COR-L47 (cell line): ENCODE data around the gene KRTAP10-6.
"Not testable (repeated sequence)": the region's sequence is repeated elsewhere in the genome, so short reads cannot be mapped to it uniquely, and the experiment has no call there.

Experiments used
- DNase-seq: peaks from one replicate; lab custom pipeline; 2025; lab: John Stamatoyannopoulos, UW

Gene KRTAP10-6, protein sequence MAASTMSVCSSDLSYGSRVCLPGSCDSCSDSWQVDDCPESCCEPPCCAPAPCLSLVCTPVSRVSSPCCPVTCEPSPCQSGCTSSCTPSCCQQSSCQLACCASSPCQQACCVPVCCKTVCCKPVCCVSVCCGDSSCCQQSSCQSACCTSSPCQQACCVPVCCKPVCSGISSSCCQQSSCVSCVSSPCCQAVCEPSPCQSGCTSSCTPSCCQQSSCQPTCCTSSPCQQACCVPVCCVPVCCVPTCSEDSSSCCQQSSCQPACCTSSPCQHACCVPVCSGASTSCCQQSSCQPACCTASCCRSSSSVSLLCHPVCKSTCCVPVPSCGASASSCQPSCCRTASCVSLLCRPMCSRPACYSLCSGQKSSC

DNA sequence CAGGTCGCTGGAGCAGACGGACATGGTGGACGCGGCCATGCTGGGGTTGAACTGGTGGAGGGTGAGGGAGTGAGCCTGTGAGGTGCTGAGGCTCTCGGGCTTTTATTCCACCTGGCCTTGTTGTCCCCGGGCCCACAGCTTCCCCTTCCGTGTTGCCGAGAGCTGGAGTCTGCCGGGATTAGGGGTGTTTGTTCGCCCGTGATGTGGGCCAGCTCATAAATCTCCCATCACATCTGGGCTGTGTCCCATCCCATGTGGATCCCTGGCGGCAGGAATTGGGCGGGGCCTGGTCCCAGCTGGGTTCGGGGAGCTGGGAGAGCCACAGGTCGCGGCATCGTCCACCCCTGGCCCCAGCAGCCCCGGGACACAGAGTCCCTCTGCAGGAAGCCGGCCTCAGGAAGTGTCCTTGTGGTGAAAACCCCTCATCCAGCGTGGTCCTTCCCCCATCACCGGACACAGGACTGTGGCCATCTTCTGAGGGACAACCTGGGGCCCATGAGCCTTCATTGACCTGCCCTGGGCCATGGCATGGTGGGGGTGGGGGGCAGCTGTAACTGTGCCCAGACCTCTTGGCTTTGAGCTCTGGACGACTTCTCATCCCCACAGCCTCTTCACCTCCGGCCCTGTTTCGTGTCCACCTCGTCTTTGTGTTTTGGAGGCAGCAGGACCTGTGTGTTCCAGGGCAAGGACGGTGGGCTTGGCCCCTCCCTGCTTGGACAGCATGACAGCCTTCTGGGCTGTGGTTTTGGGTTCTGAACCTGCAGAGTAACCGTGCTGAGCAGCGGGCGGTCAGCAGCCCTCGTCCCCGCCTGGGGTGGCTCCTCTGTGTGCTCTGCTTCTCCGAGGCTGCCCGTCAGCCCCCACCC lies at the start of gene KRTAP10-6:
TSS of gene KRTAP10-6 (minus strand) at position 60 of the 866 bp plus-strand sequence. CDS start at position 39, 21 bp downstream.
- DNase-seq, result no peak

DNA sequence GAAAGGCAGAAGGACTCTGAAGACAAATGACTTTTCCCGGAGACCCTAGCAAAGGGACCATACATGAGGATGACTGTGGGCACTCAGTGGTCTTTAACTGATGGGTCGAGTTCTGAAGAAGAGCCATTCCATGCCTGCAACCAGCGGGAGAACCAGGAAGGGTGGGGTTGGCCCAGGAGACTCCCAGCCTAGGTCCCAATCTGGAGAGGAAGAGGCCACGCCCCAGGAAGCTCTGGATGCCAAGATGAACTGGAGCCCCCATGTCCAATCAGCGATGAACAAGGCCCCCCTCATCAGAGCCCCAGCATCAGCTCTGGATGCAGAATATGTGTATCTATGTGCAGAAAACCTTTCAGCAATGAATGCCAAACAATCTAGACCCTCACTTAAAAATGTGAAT lies 48.5 kb upstream of the KRTAP10-6 start:
- no peak for DNase-seq

DNA sequence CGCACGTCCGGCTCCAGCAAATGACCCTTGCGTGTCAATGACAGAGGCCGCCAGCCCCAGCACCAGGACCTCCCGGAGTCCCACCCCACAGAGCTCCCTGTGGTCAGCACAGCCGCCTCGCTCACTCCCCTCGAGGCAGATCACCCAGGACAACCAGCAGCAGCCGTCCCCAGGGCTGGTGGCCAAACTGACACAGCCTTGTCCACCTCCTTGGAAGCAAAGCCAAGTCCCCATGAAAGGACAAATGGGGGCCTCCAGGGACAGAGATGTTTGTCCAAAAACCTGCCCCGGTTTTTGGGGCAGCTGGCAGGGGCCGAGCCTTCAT lies 47.0 kb upstream of the KRTAP10-6 start:
- DNase-seq, result no peak

DNA sequence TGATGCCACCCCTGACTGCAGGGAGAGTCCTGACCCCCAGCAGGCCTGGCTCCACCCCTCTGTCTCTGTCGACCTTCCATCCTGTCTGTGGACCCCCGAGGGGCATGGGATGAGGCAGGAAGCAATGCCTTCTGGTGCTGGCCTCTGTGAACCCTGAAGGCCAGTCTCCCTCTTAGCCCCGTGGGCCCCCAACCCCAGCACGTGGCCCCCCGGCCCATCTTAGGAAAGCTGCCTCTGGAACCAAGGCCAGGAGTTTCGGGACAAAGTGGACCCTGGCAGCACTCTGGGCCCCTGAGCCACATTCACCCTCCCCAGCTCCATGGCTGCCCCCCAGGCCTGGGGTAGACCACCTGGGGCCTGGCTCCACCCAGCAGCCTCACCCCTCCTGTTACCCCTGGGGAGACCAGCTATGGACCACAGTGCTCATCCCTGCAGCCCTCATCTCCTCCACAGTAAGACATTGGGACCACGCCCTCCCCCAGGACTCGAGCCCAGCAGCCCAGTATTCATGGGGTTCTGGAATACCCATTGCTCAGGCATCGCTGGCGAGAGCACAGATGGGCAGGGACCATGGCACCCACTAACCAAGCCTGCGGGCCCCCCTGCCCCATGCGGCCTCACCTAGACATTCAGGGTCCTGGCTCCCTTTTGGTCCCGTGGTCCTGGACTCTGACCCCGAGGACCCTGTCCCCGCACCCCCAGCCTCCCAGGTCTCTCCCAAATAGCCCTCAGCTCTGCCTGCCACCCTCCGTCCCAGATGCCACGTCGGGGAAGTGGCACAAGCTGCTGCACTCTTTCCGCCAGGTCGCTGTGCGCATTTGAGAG lies 46.4 kb upstream of the KRTAP10-6 start:
- not testable (repeated sequence) for DNase-seq

DNA sequence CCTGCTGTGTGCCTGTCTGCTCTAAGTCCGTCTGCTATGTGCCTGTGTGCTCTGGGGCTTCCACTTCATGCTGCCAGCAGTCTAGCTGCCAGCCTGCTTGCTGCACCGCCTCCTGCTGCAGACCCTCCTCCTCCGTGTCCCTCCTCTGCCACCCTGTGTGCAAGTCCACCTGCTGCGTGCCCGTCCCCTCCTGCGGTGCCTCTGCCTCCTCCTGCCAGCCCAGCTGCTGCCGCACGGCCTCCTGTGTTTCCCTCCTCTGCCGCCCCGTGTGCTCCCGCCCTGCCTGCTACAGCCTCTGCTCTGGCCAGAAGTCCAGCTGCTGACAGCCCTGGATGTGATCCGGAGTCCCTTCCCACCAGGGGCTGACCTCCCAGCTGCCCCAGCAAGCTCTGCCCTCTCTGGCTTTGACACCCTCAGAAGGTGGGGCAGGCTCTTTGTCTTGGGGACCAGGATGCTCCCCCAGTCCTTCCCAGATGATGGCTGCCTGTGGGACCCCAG lies 45.6 kb upstream of the KRTAP10-6 start:
- DNase-seq, result peak; percentile 62

DNA sequence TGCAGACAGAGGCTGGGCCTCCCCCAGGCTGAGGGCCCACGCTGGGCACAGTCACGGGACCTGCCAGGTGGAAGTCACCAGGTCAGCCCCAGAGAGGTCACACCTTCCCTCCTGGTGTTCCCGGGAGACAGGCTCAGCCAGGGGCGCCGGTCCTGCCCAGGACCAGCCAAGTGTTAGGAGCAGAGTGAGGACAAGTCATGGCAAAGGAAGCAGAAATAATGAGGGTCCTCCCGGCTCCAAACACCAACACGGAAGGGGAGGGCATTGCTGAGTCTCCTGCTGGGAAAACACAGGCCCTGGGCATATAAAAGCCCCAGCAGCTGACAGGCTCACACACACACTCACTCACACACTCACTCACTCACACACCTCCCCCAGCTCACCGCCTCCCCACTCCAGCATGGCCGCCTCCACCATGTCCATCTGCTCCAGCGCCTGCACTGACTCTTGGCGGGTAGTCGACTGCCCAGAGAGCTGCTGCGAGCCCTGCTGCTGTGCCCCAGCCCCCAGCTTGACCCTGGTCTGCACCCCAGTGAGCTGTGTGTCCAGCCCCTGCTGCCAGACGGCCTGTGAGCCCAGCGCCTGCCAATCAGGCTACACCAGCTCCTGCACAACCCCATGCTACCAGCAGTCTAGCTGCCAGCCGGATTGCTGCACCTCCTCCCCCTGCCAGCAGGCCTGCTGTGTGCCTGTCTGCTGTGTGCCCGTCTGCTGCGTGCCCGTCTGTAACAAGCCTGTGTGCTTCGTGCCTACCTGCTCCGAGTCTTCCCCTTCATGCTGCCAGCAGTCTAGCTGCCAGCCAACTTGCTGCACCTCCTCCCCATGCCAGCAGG lies 44.9 kb upstream of the KRTAP10-6 start, which contains the start of gene KRTAP10-10:
TSS of gene KRTAP10-10 (plus strand) at position 339 of the 833 bp plus-strand sequence. CDS start at position 401, 62 bp downstream.
- peak; percentile 89 for DNase-seq

DNA sequence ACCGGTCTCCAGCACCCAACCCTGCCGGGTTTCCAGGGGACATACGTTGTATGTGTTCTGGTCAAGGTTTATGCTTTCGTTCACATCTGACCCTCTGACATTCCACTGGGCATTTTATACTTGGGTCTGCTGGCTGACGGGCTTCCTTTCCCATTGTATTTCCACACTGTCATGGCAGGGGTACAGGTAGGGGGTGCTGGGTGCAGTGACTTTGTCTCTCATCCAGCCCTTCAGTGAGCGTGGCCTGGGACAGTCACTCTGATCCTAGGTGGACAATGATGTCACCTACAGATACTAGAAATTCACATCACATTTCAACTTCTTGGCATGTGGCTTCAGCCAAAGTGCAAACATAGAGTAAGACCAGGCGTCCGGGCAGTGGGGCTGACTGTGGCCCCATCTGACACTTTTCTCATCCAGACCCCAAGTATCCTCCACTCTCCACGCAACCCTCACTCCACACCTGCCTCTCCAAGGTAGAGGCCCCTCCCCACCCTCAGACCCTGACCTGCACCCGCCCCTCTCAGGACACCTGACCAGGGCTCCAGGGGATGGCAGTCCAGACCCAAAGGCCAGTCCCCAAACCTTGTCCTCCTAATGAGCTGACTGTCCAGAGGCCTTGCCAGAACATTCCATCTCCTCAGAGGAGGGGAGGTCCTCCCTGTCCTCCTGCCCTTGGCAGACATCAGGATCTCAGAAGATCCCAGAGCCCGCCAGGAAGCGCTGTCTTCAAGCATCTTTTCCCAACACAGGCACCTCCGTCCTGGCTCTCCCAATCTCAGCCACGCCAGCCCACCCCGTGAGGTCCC lies 44.1 kb upstream of the KRTAP10-6 start:
- no peak for DNase-seq

DNA sequence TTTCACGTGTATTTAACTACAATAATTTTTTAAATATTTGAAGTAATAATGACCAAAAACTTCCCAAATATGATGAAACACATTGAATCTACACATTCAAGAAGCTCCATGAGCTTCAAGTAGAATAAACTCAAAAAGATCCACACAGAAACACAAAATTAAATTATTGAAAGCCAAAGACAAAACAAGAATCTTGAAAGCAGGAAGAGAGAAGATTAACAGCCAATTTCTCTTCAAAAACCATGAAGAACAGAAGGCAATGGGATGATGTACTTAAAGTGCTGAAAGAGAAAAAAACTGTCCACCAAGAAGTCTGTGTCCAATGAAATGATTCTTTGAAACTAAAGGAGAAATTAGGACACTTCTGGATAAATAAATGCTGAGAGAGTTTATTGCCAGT lies 39.8 kb upstream of the KRTAP10-6 start:
- no peak for DNase-seq

DNA sequence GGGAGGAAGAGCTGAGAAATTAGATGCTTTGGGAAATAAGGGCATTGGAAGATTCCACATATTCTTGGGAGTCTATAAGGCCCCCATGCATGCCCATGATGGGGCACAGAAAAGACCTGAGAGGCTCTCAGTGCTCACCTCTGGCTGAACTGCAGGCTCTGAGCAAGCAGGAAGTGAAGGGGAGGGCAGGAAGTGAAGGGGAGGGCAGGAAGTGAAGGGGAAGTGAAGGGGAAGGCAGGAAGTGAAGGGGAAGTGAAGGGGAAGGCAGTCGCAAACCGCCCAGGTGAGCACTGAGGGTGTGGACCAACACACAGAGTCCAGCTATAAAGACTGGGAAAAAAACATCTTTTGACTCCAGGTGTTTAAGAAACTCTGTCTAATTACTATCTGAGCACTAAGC lies 38.1 kb upstream of the KRTAP10-6 start:
- no peak for DNase-seq

DNA sequence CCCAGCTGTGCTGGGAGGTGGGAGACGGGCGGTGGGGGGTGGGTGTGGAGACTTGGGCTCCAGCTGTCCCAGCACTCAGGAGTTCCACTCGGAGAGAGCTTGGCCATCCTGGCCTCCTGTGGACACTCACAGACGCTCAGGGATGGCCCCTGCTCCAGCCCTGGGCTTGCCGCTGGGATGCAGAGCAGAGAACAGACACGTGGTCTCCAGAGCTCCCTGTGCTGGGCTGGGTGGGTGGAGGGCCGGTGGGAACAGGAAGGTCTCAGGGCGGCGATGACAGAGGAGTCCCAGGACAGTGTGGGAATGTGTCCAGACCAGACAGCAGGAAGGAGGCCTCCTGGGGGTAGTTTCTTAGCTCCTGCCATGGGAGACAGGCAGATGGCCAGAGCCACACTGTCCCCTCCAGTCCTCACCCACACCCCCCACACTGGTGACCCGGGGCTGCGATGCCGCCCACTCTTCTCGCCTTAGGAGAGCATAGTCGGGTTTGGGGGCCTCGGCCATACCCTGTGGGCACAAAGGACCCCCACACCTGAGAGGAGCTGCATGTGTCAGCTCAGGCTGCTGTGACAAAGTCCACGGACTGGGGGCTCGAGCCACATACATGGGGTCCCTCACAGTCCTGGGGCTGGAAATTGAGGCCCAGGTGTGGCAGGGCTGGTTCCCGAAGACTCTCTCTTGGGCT lies 36.5 kb upstream of the KRTAP10-6 start:
- DNase-seq, result no peak

DNA sequence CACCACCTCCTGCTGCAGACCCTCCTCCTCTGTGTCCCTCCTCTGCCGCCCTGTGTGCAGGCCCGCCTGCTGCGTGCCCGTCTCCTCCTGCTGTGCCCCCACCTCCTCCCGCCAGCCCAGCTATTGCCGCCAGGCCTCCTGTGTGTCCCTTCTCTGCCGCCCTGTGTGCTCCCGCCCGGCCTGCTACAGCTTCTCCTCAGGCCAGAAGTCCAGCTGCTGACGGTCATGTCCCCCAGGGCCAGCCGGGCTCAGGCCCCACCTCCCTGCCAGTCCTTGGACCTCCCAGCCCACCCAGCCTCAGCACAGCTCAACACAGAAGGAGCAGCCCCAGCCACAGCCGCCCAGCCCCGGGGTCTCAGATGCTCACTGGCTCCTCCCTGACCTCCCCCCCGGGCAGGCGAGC lies 35.5 kb upstream of the KRTAP10-6 start:
- not testable (repeated sequence) for DNase-seq

DNA sequence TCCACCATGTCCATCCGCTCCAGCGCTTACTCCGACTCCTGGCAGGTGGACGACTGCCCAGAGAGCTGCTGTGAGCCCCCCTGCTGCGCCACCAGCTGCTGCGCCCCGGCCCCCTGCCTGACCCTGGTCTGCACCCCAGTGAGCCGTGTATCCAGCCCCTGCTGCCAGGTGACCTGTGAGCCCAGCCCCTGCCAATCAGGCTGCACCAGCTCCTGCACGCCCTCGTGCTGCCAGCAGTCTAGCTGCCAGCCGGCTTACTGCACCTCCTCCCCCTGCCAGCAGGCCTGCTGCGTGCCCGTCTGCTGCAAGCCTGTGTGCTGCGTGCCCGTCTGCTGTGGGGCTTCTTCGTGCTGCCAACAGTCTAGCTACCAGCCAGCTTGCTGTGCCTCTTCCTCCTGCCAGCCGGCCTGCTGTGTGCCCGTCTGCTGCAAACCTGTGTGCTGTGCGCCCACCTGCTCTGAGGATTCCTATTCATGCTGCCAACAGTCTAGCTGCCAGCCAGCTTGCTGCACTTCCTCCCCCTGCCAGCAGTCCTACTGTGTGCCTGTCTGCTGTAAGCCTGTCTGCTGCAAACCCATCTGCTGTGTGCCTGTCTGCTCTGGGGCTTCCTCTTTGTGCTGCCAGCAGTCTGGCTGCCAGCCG lies 35.0 kb upstream of the KRTAP10-6 start:
- not testable (repeated sequence) for DNase-seq

DNA sequence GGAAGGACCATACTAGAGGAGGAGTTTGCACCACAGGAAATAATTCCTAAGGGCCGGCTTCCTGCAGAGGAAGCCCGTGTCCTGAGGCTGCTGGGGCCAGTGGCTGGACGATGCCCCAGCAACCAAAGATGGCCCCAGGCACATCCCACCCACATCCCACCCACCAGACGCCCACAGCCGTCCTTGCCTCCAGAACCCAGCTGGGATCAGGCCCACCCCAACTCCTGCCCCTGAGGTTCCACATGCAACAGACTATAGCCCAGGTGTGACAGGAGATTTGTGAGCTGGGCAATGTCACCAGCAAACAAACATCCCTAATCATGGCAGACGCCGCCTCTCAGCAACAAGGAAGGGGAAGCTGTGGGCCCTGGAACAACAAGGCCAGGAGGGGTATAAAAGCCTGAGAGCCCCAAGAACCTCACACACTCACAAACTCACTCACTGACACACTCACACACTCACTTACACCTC lies 34.4 kb upstream of the KRTAP10-6 start, which contains the start of gene KRTAP10-9:
TSS of gene KRTAP10-9 (plus strand) at position 421 of the 471 bp plus-strand sequence. CDS start 79 bp downstream, outside the sequence.
- no peak for DNase-seq

DNA sequence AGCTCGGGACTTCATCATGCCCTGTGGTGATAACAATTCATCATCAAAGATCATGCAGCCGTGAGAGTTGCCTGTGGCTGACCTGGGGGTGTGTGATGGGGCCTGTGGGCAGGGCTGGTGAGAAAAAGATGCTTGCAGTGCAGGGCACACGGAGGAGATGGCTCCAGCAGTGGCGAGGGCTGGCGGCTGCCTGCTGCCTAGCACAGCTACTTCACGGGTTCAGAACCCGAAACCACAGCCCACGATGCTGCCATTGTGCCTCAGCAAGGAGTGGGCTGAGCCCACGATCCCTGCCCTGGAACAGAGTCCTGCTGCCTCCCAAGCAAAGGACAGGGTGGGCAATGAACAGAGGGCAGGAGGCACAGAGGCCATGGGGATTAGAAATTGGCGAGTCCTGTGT lies 34.0 kb upstream of the KRTAP10-6 start:
- no peak for DNase-seq

DNA sequence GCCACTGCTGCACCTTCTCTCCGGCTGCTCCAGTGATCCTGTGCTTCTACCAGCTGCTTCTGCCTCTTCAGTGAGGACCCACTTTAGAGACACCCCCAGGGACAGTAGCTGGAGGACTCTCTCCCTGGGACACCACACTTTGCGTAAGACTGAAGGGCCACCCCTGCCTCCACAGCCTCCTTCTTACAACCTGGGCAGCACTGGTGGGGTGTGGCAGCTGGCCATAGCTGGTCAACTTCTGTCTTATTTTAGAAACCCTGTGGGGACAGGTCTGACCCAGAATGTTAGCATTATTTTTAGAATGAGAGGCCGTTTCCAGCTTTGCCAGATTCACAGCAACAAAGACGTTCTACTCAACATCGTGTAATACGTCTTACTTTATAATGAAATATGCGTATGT lies 33.5 kb upstream of the KRTAP10-6 start:
- no peak for DNase-seq

DNA sequence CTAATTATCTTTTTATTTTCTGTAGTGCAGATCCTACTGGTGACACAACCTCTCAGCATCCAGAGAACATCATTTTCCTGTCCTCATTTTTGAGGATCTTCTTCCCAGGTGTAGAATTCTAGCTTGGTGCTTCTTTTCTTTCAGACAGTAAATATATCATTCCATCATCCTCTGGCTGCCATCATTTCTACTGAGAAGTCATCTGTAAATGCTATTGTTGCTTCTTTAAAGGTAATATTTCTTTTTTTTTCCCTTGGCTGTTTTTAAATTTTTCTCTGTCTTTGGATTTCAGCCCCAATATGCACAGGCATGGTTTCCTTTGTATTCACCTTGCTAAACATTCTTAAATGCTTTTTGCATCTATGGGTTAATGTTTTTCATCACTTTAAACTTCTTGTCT lies 31.3 kb upstream of the KRTAP10-6 start:
- no peak for DNase-seq

DNA sequence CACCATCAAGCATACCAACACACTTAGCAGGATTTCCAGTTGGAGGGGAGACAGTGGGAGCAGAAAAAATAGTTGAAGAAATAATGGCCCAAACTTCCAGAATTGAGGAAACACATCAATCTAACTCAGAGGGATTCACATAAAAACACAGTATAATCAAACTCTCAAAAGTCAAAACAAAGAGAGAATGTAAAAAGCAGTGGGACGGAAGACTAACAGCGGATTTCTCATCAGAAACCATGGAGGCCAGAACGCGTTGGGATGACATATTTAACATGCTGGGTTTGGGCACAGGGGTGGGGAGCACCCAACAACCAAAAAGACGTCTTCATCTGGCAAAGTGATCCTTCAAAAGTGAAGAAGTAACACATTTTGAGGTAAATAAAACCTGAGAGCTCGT lies 27.6 kb upstream of the KRTAP10-6 start:
- DNase-seq, result no peak

DNA sequence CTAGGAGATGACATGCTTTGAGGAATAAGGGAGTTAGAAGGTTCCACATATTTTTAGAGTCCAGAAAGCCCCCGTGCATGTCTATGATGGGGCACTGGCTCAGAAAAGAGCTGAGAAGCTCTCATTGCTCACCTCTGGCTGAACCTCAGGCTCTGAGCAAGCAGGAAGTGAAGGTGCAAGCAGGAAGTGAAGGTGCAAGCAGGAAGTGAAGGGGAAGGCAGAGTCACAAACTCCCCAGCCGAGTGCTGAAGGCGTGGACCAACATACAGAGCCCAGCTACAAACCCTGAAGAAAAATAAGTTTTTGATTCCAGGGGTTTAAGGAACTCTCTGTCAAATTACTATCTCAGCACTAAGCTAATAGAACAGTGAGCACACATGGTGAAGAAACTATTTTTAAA lies 26.6 kb upstream of the KRTAP10-6 start:
- no peak for DNase-seq

DNA sequence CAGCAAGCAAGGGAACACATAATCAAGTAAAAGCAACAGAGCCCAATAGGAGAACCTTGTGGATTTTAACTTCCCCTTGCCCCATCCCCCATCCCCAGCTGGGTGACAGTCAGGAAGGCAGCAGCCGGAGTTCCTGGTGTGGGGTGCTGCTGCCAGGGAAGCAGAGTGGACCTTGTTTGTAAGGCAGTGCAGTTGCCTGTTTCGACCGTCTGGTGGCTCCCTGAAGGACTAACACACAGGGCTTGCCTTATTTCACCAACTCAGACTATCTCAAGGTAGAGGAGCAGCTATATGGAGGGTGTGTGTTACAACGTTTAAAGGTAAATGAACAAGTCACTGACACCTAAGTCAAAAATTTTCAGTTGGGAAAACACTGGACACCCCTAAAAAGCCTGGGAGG lies 26.2 kb upstream of the KRTAP10-6 start:
- no peak for DNase-seq
